ENCODE measurements around the gene VPS37B. TPM values are rescaled to one million over a fixed set of nuclear protein-coding genes. Genes with fewer than 3 reads are reported as not detected.

Gene VPS37B
- total RNA-seq (2022; extraction: Qiagen RNA extraction), result 28.7 to 33.9 TPM (median 32.2 TPM) in 5 replicates

GRCh38 chr12:122895704-122896636 is at the start of gene VPS37B:
Gene VPS37B, minus strand, starts transcription at chr12:122896124. Its CDS starts 62 bp downstream, at chr12:122896062.

GRCh38 chr12:122834921-122835749 is 60.8 kb downstream of the VPS37B start, which contains the start of gene HIP1R:
Gene HIP1R, plus strand, starts transcription at chr12:122835457. Its CDS starts 94 bp downstream, at chr12:122835551.

Other genes starting within 250 kb of the VPS37B start
- 0.09 to 0.29 TPM (median 0.16 TPM) in 5 replicates for gene HCAR2, start 192.8 kb downstream of the VPS37B start, total RNA-seq (2022; extraction: Qiagen RNA extraction)
- gene HCAR3, start 179.3 kb downstream of the VPS37B start, total RNA-seq (2022; extraction: Qiagen RNA extraction), result 0.06 to 0.22 TPM (median 0.08 TPM) in 5 replicates
- 0.01 to 0.06 TPM (median 0.02 TPM) in 5 replicates for gene HCAR1, start 165.3 kb downstream of the VPS37B start, total RNA-seq (2022; extraction: Qiagen RNA extraction)
- 54.1 to 70.8 TPM (median 55.3 TPM) in 5 replicates for gene DENR, start 143.3 kb downstream of the VPS37B start, total RNA-seq (2022; extraction: Qiagen RNA extraction)
- gene CCDC62, start 121.6 kb downstream of the VPS37B start, total RNA-seq (2022; extraction: Qiagen RNA extraction), result 0.03 to 0.21 TPM (median 0.07 TPM) in 5 replicates
- gene HIP1R, start 60.7 kb downstream of the VPS37B start, total RNA-seq (2022; extraction: Qiagen RNA extraction), result 12.4 to 17.1 TPM (median 14.5 TPM) in 5 replicates
- gene ABCB9, start 70.3 kb upstream of the VPS37B start, total RNA-seq (2022; extraction: Qiagen RNA extraction), result 6.9 to 10.7 TPM (median 8.5 TPM) in 5 replicates
- 12.3 to 19.1 TPM (median 17.4 TPM) in 5 replicates for gene OGFOD2, start 79.1 kb upstream of the VPS37B start, total RNA-seq (2022; extraction: Qiagen RNA extraction)
- 202 to 253 TPM (median 246 TPM) in 5 replicates for gene ARL6IP4, start 84.6 kb upstream of the VPS37B start, total RNA-seq (2022; extraction: Qiagen RNA extraction)

All from A549 treated with CORT108297 at 1 μM for 4 hours (cell line).